DMS 273 treated with DMSO at 0.1 percent for 48 hours (cell line): ENCODE measurements around the gene FBRSL1.
A peak's percentile ranks its signal among the peaks of the same experiment; 100 is the strongest.

Experiments
- DNase-seq: peaks from one replicate; lab custom pipeline; 2025; lab: John Stamatoyannopoulos, UW

FBRSL1 gene

DNA sequence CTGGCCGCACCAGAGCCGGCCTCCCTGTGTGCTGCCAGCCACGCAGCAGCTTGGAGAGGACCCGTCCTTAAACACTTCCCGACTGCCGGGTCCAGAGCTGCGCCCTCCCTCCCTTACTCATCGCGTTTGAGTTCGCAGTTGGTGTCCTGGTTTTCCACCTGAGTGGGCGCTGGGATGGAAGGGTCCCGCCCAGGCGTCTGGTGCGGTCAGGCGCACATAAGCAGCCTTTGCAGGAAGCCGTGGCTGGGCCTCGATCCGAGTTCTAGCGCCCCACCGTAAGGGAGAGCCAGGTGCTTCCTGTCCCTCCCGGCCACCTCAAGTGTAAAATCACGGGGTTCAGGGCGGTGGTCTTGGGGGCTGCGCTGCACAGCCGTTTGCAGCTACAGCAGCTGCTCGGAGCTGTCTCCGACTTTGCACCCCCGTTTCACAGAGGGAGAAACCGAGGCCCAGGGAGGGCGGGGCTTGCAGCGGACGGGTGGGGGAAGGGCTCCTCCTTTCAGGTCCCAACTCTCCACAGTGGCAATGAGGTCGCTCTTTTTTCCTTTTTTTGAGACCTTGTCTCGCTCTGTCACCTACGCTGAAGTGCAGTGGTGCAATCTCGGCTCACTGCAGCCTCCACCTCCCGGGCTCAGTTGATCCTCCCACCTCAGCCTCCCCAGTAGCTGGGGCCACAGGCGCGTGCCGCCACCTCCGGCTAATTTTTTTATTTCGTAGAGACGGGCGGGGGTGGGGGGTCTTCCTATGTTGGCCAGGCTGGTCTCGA is 69.1 kb downstream of the FBRSL1 start:
- no peak for DNase-seq

DNA sequence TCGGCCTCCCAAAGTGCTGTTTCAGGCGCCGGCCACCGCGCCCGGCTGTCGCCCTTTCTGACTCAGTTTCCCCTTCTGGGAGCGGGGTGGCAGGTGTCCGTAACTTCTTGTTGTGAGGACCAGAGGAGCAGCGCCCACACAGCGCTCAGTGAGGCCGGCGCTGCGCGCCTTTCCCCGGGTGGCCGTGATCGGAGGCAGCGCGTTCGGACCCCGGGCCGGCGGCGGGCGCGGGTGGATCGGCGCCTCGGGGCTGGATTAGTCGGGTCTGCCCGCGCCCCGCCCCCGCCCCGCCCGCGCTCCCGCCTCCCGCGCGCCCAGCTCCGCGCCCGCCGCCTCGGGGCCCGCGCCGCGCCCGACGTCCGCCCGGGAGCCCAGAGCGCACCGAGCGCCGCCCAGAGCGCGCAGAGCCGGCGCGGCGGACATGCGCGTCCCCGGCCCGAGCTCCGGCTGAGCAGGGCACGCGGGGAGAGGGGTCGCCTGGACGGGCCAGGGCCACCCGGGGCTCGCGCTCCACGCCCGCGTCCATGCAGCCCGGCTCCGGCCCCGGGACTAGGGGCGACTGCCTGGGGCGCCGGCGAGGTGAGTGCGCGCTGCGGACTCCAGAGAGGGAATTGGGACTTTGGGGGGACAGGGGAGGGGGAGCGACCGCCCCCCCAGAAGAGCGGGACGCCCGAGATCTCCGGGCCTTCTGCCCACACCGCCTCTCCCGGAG is 69.9 kb downstream of the FBRSL1 start:
- DNase-seq = no peak

DNA sequence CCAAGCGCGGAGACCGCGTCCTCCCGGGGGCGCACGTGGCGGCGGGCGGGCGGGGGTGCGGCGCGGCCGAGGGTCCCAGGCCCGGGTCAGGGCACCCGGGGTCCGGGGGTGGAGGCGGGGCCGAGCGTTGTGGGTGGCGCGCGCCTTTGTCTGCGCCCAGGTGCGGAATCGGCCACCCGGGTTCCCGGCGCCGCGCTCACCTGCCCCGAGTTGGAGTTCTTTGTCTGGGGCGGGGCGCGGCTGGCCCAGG is 70.3 kb downstream of the FBRSL1 start:
- DNase-seq = no peak

DNA sequence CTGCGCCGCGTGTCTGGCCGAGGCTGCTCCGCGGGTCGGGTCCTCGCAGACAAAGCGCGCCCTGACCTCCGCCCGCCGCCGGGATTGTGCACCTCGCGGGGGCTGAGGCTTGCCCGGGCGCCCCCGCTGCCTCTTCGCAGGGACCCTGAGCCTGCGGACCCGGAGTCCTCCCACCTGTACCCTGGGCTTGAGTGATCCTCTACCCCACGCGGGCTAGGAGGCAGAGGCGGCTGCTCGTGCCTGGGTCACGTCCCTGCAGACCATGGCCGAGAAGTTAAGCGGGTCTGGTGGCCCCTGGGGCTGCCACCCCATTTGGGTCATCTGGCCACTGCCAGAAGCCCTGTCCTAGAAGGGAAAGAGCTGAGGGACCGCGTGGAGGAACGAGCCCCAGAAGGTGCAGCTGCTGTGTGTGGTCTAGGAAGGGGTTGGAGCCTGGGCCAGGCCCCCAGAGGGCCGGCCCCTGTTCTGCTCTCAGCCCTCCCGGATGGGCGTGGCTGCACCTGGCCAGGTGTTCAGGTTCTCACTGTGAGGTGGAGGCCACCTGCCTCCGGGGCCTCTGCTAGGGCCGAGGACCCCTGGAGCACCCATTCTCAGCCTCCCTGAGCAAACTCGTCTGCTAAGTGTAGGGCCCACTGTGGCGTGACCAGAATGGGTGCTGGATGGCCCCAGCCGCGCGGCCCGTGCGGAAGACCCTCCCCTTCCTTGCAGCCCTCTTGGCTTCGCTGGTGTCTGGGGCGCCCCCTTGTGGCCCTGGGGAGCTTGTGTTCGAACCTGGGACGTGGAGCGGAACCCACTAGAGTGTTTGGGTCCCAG is 70.9 kb downstream of the FBRSL1 start:
- peak; percentile 33 for DNase-seq
